Body of pancreas (tissue), 4 donors: ENCODE results near the gene OXCT1. TPM values are rescaled to one million over a fixed set of nuclear protein-coding genes. Genes with fewer than 3 reads are reported as not detected.

Source experiments
- ATAC-seq: fragments of 150-250 bp; one replicate; pipeline ENCODE4 v1.9.1; 2016
- DNase-seq, 4 donors: peaks; one replicate each; pipeline ENCODE4 v3.0.0-alpha.2; 2019
- H3K27ac ChIP-seq, 4 donors: fragments of 200-600 bp; sonication (generic); 1 replicate in 3 of 4; 2 replicates in 1 of 4; pipeline versions ENCODE4 v1.5.1 to v1.6.1; 2016 to 2019; ENCODE audit warnings: mild to moderate bottlenecking in 1 of 4, mixed read lengths in 1 of 4, moderate library complexity in 1 of 4
- H3K27me3 ChIP-seq, 2 donors: fragments of 200-600 bp; sonication (generic); one replicate each; pipeline ENCODE4 v1.6.0; 2016; ENCODE audit warnings: mild to moderate bottlenecking in 1 of 2
- H3K36me3 ChIP-seq, 2 donors: fragments of 200-600 bp; sonication (generic); replicated peaks in 1 of 2; 2 replicates each; pipeline ENCODE4 v1.5.1; 2016; ENCODE audit warnings: low read depth in 2 of 2; ENCODE audit not compliant: insufficient read depth in 1 of 2
- H3K4me1 ChIP-seq: fragments of 200-600 bp; sonication (generic); one replicate; pipeline ENCODE4 v1.6.0; 2016
- H3K4me3 ChIP-seq, 2 donors: fragments of 200-600 bp; sonication (generic); 1 replicate in 1 of 2; 2 replicates in 1 of 2; pipeline ENCODE4 v1.5.1; 2016 to 2019
- H3K9me3 ChIP-seq, 3 donors: fragments of 200-600 bp; sonication (generic); 1 replicate in 2 of 3; 2 replicates in 1 of 3; pipeline ENCODE4 v1.5.1; 2016
- CTCF ChIP-seq, 7 experiments: fragments of 450-650 bp in 4 of 7; fragments of 200-600 bp in 3 of 7; sonication (generic) in 3 of 7; IDR thresholded peaks; one replicate each; pipeline ENCODE4 v1.5.1; 2016 to 2019; ENCODE audit warnings: antibody characterized with exemption in 7 of 7
- POLR2A ChIP-seq, 3 donors: fragments of 450-650 bp; IDR thresholded peaks; one replicate each; pipeline ENCODE4 v1.6.1; 2016; ENCODE audit warnings: antibody characterized with exemption in 3 of 3, mild to moderate bottlenecking in 2 of 3
- WGBS, 2 donors: methylation state at CpG; one replicate each; pipeline ENCODE4 v1.1.5; 2017; 5-methylcytosine and 5-hydroxymethylcytosine counted together
- intact Hi-C: fragments of 100-400 bp; cut with DNase I; formaldehyde crosslinking; loops from one replicate; pipeline ENCODE4 v1.15.1; 2023
- total RNA-seq, 2 donors: library from RNA; depleted of rRNA; stranded (reverse); fragments of >200 nt; gene quantifications; one replicate each; pipeline ENCODE4 v1.1.0, GENCODE V29; 2016

The OXCT1 gene
- total RNA-seq, 2 donors from 2014 or later, result 3.9 to 7.9 TPM

GRCh38 chr5:41843456-41844370 is 26.5 kb downstream of the OXCT1 start:
- Histone ChIP-seq H3K27me3 (no peaks in the 10 kb centered on the region), H3K27ac (no peak overlapping the region), H3K36me3 (no peaks in the 10 kb centered on the region), H3K4me3 (no peak overlapping the region), H3K4me1 (peaks cover 4% of the 10 kb centered on the region), H3K9me3 (no peaks in the 10 kb centered on the region)
- WGBS, 2 donors, result 28 to 37% methylated on average over 6 of the region's 6 CpGs
- TF ChIP-seq POLR2A (IDR thresholded peaks at IDR 0.05) (no peak), CTCF (IDR thresholded peaks at IDR 0.05) (peak; percentile 51 to 77 (median 68))
- intact Hi-C loops, result loop anchor here (10.0 kb wide), 1 partner anchor 579 kb away; no protein-coding TSS in a partner anchor
- ATAC-seq (peak; percentile 74), DNase-seq (peak; percentile 19 to 51 (median 30))

GRCh38 chr5:41842777-41843176 is 27.4 kb downstream of the OXCT1 start:
- Histone ChIP-seq H3K9me3 (no peaks in the 10 kb centered on the region), H3K27me3 (no peaks in the 10 kb centered on the region), H3K4me3 (no peak overlapping the region), H3K27ac (no peak overlapping the region), H3K36me3 (no peaks in the 10 kb centered on the region), H3K4me1 (peaks cover 4% of the 10 kb centered on the region)
- no peak for TF ChIP-seq CTCF (IDR thresholded peaks at IDR 0.05)
- no peak for TF ChIP-seq POLR2A (IDR thresholded peaks at IDR 0.05)
- ATAC-seq (no peak), DNase-seq (no peak)
- intact Hi-C loops, result loop anchor here (10.0 kb wide), 1 partner anchor 578 kb away; no protein-coding TSS in a partner anchor

GRCh38 chr5:41841325-41841724 is 28.9 kb downstream of the OXCT1 start:
- Histone ChIP-seq H3K27ac (no peak overlapping the region), H3K4me3 (no peak overlapping the region), H3K27me3 (no peaks in the 10 kb centered on the region), H3K36me3 (no peaks in the 10 kb centered on the region), H3K9me3 (no peaks in the 10 kb centered on the region), H3K4me1 (peaks cover 4% of the 10 kb centered on the region)
- peak in 1 of 4 donors; percentile 8 for DNase-seq
- WGBS, 2 donors, result 58 to 59% methylated on average over 4 of the region's 4 CpGs
- ATAC-seq, result peak; percentile 60
- intact Hi-C loops, result loop anchor here (10.0 kb wide), 1 partner anchor 577 kb away; no protein-coding TSS in a partner anchor
- TF ChIP-seq CTCF (IDR thresholded peaks at IDR 0.05), result no peak
- no peak for TF ChIP-seq POLR2A (IDR thresholded peaks at IDR 0.05)

GRCh38 chr5:41840251-41840650 is 30.0 kb downstream of the OXCT1 start:
- TF ChIP-seq POLR2A (IDR thresholded peaks at IDR 0.05) (no peak), CTCF (IDR thresholded peaks at IDR 0.05) (no peak)
- no peak for DNase-seq
- no peaks in the 10 kb centered on the region for H3K9me3 ChIP-seq
- no peaks in the 10 kb centered on the region for H3K27me3 ChIP-seq
- ATAC-seq, result no peak
- peaks cover 4% of the 10 kb centered on the region for H3K4me1 ChIP-seq
- H3K36me3 ChIP-seq, result no peaks in the 10 kb centered on the region
- no peak overlapping the region for H3K4me3 ChIP-seq
- WGBS, 2 donors, result 41 to 50% methylated on average over 1 of the region's 1 CpG
- intact Hi-C loops, result loop anchor here (10.0 kb wide), 1 partner anchor 575 kb away; no protein-coding TSS in a partner anchor
- no peak overlapping the region for H3K27ac ChIP-seq
